Stimulated activated CD4-positive, alpha-beta T cell treated with anti-CD3 and anti-CD28 coated beads, Interleukin-2, amount 100 ng/mL, for 24 hours (primary cell): ENCODE measurements around the gene LRRC4C.
A peak's percentile ranks its signal among the peaks of the same experiment; 100 is the strongest.

Experiments used
- DNase-seq, 2 donors: peaks; one replicate each; pipeline ENCODE4 v3.0.0-alpha.2; 2020

Gene LRRC4C

DNA sequence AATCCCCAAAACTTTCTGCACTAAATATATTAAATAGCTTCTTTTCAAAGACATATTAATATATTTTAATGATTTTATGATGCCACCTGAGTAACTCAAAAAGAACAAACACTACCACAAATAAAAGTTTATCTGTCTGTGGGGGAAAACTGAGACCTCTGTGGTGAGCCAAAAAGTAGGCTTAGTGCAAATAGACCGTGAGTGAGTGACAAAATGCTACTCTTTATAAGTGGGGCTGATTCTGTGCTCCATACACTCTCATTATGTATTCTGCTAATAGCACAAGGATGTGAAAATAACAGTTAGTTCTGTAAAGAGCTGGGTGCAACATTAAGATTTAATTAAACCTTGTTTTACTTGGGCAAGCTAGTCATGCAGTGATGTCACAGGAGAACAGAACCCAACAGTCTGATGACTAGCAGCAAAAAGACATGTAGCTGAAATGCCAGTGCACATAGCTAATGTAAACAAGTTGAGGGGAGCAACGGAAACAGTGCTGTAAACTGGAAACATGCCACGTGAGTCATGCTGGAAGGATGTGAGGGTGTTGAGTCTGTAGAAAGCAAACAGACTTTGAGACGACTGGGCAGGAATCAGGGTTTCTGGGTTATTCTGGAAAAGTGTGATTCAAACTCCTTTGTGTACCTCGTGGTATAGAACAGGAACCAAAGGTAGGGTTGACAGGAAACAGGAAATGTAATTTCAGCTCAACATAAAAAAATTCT, 1130.4 kb downstream of the LRRC4C start:
- DNase-seq = no peak

DNA sequence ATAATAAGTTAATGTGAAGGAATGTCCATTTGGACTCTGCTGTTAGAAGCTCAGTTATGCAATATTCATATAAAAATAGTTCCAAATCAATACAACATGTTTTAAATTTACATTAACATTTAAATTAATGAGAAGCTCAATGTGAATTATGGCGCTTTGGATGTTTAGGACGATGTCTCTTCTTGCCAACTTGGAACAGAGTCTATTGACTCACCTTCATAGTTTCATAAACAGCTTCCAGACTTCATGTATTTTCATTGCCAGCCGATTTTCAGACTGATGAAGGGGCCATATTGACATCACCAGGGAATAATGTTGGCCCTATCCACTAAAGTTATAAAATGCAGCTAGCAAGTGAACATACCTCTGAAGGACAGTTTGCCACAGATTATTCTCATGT, 1136.2 kb downstream of the LRRC4C start:
- DNase-seq = no peak

DNA sequence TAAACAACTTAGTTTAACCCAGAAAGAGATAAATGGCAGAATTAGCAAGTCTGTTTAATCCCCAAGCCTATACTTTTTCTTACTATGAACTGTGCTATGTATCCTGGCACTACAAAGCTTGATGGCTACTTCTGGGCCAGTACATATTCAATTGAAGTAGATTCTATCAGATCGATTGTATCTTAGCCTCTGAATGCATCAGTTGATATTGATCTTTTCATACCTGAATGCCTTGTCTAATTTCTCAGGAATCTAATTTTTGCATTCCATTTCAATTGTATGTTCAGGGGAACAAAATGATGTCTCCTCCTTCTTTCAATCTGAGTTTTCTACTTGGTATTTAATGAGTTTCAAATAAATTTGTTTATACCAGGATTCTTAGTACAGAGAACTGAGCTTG, 1137.9 kb downstream of the LRRC4C start:
- no peak for DNase-seq

DNA sequence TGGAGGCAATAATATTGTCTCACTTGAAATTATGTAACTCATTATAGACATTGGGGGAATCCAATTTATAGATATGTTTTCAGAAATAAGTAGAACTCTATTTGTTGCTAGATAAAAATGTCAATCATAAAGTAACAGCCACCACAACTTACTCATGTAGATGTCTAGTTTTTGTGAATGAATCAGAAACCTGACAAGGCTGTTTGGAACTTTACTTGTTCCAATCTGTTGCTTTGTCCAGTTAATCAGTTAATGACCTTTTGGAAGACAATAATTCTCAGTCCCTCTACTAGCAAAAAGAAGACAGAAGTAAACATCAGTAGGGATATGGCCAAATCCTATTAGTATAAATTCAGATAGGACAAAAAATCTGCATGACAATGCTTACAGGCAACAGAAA, 1143.3 kb downstream of the LRRC4C start:
- no peak for DNase-seq

DNA sequence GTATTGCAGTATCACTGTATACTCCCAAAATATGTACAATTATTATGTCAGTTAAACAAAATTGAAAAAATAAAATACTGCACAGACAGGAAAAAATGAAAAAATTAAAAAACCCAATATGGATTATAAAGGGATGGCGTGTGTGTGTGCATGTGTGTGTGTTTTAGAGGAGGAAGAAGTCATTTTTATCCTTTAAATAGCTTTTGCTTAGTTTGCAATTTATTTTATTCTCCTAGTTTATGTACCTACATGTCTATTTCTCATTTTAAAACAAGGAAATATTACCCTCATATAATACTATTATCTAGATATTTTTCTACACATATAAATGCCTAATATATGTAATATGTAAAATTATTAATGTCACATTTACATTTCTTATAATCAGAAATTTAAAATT, 1144.3 kb downstream of the LRRC4C start:
- DNase-seq = no peak

DNA sequence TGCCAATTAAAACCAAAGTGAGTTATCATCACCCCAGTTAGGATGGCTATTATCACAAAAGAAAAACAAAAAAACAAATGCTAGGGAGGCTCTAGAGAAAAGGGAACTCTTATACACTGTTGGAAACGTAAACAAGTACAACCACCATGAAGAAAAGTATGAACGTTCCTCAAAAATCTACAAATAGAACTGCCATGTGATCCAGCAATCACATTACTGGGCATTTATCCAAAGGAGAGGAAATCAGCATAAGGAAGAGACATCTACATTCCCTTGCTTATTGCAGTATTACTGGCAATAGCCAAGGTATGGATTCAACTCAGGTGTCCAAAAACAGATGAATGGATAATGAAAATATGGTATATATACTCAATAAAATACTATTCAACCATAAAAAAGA, 1145.1 kb downstream of the LRRC4C start:
- no peak for DNase-seq

DNA sequence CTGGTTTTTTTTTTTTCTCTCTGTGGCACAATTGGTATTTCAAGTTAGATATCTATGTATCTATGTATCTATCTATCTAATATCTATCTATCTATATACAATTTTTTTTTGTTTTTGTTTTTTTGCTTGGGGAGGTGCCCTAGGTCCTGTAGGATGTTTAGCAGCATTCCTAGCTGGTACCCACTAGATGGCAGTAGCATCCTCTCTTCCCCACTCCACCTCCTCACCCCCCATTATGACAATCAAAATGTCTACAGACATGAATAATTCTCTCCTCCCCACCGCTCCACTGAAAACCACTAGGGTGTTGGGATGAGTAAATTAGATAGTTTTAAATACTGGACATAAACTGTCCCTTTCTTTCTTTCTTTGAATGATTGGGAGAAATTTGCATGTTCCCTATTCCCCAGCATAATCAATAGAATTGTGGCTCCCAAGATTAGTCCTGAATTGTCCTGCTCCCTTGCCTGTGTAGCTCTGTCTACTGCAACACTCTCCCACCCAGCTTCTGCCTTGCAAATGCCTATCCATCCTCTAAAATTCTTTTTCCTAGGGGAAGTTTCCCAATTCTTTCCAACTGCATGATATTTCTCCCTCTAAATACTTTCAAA, 1152.4 kb downstream of the LRRC4C start:
- no peak for DNase-seq

DNA sequence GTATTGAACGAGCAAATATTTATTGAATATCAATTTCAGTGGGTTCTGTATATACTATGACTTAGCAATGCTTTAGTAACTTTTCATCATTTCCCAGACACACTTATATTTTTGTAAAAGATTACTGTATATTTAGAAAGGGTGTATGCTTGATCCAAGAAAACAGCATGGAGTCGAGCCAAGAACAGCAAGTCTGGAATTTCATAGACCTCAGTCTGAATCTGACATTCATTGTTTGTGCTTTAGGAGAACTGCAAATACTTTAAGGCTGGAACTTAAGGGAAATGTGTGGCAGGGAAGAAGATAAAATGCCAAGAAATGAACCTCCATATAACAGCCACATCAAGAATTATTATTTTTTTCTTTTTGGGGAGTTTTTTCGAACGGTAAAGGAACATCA, 1156.8 kb downstream of the LRRC4C start:
- no peak for DNase-seq

DNA sequence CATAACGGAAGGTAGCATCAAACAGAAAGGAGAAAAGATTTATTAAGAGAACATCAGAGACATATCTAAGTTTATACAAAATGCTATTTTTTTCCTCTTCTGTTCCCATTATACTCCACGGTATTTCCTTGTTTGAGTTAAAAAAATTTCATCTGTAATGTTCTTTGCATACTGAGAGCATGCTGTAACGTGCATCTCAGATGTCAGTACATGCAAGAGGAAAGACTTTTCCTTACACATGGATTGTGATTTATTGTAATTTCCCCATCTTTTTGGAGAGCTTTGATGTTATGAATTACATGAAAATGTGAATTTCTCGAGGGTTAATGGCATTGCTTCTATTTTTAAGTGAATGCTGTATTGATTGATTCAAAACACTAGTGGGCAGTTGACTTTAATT, 1164.0 kb downstream of the LRRC4C start:
- DNase-seq = no peak

DNA sequence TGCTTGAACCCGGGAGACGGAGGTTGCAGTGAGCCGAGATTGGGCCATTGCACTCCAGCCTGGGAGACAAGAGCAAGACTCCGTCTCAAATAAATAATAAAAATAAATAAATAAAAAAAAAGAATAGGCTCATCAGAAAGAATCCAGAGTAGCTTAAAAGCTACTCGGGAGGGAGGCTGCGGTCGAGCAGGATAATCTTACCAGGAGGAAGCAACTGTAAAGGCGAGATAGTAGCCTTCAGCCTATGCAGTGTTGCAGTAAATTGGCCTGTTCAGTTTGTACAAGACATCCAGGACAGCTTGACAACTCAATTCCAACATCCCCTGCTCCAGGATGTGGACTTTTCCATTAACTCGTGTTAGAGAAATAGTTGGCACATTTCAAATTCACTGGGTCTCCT, 1164.7 kb downstream of the LRRC4C start:
- DNase-seq = no peak

DNA sequence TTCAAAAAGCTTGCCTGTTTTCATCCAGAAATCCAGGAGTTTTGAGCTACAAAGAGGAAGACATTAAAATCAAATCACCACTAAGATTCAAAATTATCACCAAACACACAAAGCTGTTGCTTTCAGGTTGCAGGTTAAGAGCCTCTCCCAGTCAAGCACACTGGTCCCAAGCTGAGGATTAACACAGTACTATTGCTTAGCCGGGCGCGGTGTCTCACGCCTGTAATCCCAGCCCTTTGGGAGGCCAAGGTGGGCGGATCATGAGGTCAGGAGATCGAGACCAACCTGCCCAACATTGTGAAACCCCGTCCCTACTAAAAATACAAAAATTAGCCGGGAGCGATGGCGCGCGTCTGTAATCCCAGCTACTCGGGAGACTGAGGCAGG, 1165.1 kb downstream of the LRRC4C start:
- no peak for DNase-seq

DNA sequence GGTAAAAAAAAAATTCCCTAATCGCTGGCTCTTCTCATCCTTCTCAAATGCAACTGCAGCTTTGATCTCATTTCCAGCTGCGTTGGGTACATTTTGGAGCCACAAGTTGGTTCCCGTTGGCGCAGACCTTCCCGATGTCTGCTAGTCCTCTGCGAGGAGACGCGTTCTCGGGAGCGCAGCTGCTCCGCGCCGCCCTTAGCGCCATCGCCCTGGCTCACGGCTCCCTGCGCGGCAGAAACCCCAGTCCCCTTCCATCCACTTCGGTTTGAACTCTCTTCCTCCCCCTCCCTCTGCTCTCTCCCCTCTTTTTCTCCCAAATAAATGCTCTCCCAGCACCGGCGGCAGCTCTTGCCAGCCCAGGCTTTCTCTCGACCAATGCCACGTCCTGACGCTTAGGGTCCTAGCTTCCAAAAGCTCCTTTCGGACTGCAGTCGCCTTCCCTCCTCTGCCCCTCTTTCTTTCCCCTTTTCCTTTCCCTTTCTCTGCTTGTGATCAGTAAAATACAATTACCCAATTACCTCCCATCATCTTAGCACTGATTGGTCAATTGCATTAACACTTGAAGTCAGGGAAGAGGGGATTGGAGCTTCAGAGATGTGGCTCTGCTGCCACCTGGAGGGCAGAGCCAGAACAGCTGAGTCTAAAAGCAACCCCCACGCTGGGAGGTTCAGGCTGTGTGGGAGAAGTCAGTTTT, 1165.7 kb downstream of the LRRC4C start:
- DNase-seq = peak; percentile 23 to 49

DNA sequence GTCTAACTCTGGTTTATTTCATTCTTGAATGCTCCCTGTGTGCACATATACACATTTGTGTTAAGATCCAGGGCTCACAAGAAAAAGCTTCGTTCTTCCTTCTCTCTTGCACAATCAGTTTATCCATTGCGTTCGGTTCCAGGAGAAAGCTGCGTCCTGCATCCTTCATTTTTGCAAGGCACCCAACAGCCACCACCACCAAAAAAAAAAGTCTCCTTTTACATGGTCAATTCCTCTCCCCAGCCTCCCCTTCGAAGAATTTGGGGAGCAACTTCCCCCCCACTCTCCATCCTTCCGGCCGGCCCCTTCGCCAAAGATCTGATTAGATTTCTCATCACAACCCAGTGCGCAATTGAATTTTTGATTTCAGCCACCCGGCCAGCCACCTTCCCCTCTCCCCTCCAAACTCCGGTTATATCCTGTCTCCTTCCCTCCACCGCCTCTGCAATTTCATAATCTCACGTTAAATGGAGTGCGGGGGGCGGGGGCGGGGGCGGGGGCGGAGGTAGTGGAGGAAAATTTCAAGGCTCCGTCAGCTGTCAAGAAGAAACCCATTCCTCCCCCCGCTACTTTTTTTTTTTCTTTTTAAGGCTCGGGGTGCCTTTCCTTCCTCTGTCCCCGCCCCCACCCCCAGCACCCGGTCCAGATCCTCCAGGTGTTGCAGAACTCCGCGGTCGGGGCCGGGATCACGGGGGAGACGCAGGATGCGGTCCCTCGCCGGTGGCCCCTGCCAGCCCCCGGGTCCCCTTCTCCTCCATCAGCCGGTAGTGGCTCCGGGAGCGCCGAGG, 1166.5 kb downstream of the LRRC4C start:
- DNase-seq = no peak

DNA sequence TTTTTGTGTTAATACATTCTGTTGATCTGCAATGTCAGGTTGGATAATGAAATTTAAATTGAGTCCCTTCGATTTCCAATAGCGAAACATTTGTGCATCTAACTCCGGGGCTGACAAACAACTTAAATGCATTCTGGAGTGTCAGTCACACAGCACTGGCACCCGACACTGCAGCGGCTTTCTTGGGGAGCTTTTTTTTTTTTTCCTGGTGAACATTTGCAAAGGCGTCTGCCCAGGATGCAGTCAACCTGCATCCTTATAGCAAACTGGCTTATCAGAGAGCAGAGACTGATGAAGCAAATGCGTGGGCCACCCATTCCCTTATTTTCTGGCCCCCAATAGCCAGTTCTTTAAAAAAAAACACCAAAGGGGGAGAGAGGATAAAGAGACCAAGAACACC, 1167.7 kb downstream of the LRRC4C start:
- DNase-seq = no peak

DNA sequence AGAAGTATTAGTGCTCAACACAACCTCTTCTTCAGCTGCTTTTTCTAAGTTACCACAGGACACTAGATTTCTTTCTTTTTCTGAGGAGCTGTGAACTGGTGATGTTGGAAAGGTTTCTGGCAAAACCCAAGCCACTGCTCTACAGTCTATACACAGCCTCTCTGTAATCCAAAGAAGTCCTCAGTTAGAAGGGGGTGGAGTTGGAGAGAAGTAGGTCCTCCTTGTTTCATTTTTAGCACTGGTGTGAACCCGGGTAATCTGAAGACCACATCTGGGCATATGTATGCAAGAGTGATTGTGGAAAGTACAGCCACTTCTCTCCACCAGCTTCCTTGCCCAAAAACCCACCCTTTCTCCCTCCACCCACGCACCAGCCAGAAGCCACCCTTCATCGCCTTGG, 1168.1 kb downstream of the LRRC4C start:
- DNase-seq = no peak

DNA sequence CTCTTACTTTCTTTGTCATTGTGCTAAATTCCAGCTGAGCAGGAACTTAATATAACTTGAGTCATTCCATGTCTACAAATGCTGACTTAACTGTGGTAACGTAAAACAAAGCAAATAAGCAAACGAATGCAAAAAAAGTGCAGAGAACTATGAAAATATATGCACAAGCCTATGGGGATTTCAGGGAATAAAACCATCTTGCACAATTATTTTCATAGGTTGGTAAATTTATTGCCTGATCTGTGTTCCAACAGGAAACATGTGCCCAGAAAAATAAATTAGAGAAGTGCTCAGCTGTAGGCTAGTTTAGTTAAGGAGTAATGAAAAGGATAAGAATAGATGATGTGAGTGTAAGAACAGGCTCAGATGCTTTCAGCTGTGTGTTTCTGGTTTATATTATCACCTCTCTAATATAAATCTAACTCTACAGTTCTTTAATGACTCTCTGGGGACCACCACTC, 1169.3 kb downstream of the LRRC4C start:
- DNase-seq = no peak

DNA sequence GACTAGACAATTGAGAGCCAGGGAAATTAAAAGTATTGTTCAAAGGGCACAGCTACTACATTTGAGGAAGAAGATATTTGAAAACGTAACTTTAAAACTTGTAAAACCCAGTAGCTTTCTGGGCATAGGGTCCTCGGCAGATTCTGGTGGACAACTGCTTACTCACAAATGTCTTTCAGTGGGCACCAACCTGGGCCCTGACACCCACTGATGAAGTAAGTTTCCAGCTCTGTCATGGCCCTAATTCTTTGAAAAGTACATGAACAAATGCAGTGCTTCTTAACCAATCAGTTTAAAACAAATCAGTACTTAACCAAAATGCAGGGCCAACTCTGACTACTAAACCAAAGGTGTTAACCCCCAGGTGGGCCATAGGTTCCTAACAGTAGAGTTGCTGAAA, 1170.1 kb downstream of the LRRC4C start:
- DNase-seq = no peak

DNA sequence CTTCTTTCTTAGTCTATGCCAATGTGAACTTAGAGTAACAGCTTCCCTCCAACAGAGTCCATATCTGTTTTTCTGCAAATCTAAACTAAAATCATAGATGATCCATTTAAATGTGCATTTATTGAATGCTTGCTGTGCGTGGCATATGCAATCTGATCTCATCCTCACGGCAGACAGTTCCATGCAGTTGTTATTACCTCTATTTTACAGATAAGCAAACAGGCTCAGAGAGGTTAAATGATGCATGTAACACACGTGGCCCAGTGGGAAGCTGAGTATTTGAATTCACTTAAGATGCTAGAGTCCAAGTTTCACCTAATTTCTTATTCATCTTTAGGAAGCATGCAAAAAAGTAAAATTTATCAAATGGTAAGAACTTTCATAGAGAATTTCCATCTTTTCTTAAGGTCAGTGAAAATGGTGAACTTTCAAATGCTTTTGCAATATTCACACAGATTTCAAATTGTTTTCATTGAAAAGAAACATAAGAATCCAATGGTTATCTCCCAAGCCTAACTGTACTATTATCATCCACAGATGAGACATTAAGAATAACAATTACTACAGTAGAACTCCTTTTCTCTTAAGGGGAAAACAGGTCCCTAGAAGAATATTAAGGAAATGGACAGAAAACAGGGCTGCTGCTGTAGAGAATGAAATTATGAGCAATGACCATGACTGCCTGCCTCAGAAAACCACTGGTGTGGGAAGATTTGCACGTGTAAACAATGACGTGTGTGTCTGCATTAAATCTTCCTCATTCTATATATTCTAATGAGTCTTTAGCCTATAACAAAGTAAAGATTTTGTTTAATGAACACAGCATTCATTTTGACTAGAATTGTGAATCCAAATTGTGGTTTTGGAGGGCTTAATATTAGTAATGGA, 1171.3 kb downstream of the LRRC4C start:
- no peak for DNase-seq

DNA sequence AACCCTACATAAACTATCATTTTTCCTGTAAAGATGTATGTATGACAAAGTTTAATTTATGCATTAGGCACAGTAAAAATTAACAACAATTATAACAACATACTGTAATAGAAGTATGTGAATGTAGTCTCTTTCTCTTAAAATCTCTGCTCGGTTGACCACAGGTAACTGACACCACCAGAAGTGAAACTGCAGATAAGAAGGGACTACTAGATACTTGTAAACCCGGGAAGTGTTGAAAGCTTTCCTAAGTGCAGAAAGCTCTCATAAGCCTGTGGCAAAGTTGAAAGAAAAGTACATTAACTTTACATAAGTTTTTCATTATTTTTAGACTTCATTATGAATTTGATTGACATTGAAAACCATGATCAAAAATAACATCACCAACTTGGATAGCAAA, 1173.3 kb downstream of the LRRC4C start:
- DNase-seq = no peak

DNA sequence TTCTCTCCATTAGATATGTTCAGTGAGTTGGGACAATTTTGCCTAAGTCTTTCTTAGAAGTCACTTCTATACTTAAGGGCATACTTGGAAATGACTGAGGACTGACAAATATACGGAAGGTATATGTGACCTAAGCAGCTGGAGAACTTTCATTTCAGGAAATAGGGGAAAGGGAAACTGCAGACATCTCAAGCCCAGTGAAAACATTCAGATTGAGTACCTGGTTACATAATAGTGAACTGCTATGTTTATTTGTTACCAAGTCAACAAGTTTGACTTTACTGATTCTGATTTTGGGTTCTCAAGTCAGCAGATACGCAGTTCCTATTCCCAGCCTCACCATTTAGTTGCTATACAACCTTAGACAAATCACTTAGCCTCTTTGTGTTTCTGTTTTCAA, 1173.9 kb downstream of the LRRC4C start:
- DNase-seq = no peak

DNA sequence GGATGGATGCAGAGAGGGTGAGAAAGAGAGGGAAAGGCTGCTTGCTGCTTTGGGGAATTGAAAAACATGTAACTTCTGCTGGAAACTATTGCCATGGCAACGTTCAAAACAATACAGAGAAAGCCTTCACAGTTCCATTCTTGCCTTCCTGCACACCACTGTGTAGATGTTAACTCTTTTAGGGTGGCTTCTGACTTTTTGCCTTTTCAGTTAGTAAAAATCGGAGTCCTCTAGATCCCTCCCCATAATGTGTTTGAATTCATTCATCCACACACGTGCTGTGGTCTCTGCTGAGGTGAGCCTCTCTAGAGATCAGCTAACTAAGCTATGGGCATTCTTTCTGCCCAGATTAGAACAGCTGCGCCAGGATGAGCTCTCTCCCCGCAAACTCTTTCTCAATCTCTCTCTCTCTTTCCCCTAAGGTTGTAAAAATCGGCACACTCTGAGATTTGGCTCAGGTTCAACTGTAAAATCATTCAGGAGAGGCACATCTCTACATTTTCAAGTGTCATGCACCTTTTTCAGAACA, 1178.3 kb downstream of the LRRC4C start:
- no peak for DNase-seq
